H1 (cell line): ENCODE results near the gene PROSER3. TPM values are rescaled to one million over a fixed set of nuclear protein-coding genes. Genes with fewer than 3 reads are reported as not detected.

Experiments used
- CHD7 ChIP-seq: fragments of 300-600 bp; sonication (generic); IDR thresholded peaks from 2 replicates; pipeline ENCODE4 v1.7.1; 2012; ENCODE audit warnings: low read length, moderate library complexity, mild to moderate bottlenecking, inconsistent platforms; ENCODE audit not compliant: insufficient replicate concordance
- TCF12 ChIP-seq: IDR thresholded peaks from 2 replicates; pipeline ENCODE4 v1.6.1; 2011; ENCODE audit warnings: low read depth, mild to moderate bottlenecking, low read length
- polyA plus RNA-seq, 7 experiments: library from polyadenylated mRNA; depleted of rRNA in 3 of 7; stranded (reverse) in 5 of 7; unstranded in 2 of 7; fragments of >200 nt in 5 of 7; fragments of 200-250 nt in 2 of 7; gene quantifications; 1 replicate in 5 of 7; 2 replicates in 1 of 7; 4 replicates in 1 of 7; pipeline versions ENCODE4 v1.2.1 to v1.2.3, GENCODE V29; 2011 to 2013; ENCODE audit warnings: missing spikeins in 2 of 7, mixed read lengths in 2 of 7
- total RNA-seq: library from RNA; stranded (reverse); fragmentation: NEBNext Ultra II Directional; extraction: Animal tissue kit (Norgen Biotek cat#: 25700); gene quantifications from 2 replicates; pipeline ENCODE4 v1.2.1, GENCODE V29; 2021

Gene PROSER3
- total and polyA plus RNA-seq, 2 of the 8 experiments (the other 6 are each of a cell fraction or from before 2014, with no cell fraction given) = 17.8 to 28.9 TPM

- TF ChIP-seq CHD7 (no peak), TCF12 (no peak)
Observed at GRCh38 chr19:35756377-35757230, 1.4 kb upstream of the PROSER3 start, which contains the start of gene HSPB6 (continued).
